Loucy (cell line): ENCODE measurements around the gene ARX.

Source experiments
- H2AFZ ChIP-seq: fragments of 200-600 bp; sonication (generic); 2 replicates; pipeline ENCODE4 v1.6.0; 2016; ENCODE audit warnings: antibody characterized with exemption, mild to moderate bottlenecking, low read length, moderate library complexity
- H3F3A ChIP-seq: fragments of 200-600 bp; 2 replicates; pipeline ENCODE4 v1.6.0; 2016; ENCODE audit warnings: antibody characterized with exemption, low read depth, mild to moderate bottlenecking
- H3K27me3 ChIP-seq: fragments of 200-600 bp; sonication (generic); 2 replicates; pipeline ENCODE4 v1.6.1; 2014; ENCODE audit warnings: low read length, mild to moderate bottlenecking; ENCODE audit not compliant: insufficient read depth, poor library complexity, severe bottlenecking
- H3K36me3 ChIP-seq: fragments of 200-600 bp; sonication (generic); 2 replicates; pipeline ENCODE4 v1.6.1; 2016; ENCODE audit warnings: low read length; ENCODE audit not compliant: insufficient read depth
- H3K4me1 ChIP-seq: fragments of 200-600 bp; sonication (generic); 2 replicates; pipeline ENCODE4 v1.5.1; 2014; ENCODE audit warnings: low read length, mild to moderate bottlenecking; ENCODE audit not compliant: insufficient read depth, poor library complexity, severe bottlenecking
- H3K4me2 ChIP-seq: fragments of 200-600 bp; sonication (generic); 2 replicates; pipeline ENCODE4 v1.6.0; 2014; ENCODE audit warnings: antibody characterized with exemption, low read length, low read depth, mild to moderate bottlenecking; ENCODE audit not compliant: poor library complexity, severe bottlenecking
- H3K4me3 ChIP-seq: fragments of 200-600 bp; sonication (generic); 2 replicates; pipeline ENCODE4 v1.5.1; 2014; ENCODE audit warnings: low read length, mild to moderate bottlenecking, mixed read lengths; ENCODE audit not compliant: poor library complexity, severe bottlenecking
- H3K79me2 ChIP-seq: fragments of 200-600 bp; sonication (generic); 2 replicates; pipeline ENCODE4 v1.6.1; 2014; ENCODE audit warnings: low read length; ENCODE audit not compliant: insufficient read depth
- H3K9ac ChIP-seq: fragments of 200-600 bp; sonication (generic); 2 replicates; pipeline ENCODE4 v1.6.0; 2014; ENCODE audit warnings: mild to moderate bottlenecking, low read depth, low read length, moderate library complexity; ENCODE audit not compliant: poor library complexity, severe bottlenecking
- H3K9me2 ChIP-seq: fragments of 200-600 bp; sonication (generic); replicated peaks from 2 replicates; pipeline ENCODE4 v1.6.1; 2016; ENCODE audit warnings: low read depth, low read length, mixed read lengths
- H3K9me3 ChIP-seq: fragments of 200-600 bp; sonication (generic); 2 replicates; pipeline ENCODE4 v1.6.1; 2014; ENCODE audit warnings: mild to moderate bottlenecking, antibody characterized with exemption, low read length, low read depth; ENCODE audit not compliant: insufficient read depth
- H4K20me1 ChIP-seq: fragments of 200-600 bp; sonication (generic); 2 replicates; pipeline ENCODE4 v1.6.0; 2014; ENCODE audit warnings: antibody characterized with exemption, low read length, mild to moderate bottlenecking; ENCODE audit not compliant: insufficient read depth, poor library complexity, severe bottlenecking
- EZH2phosphoT487 ChIP-seq: fragments of 200-600 bp; IDR thresholded peaks from 2 replicates; pipeline ENCODE4 v1.6.1; 2018; ENCODE audit warnings: antibody characterized with exemption, mild to moderate bottlenecking, moderate library complexity, borderline replicate concordance
- TF ChIP-seq, protein P1 (sequence below): fragments of 200-600 bp; sonication (generic); conservative IDR thresholded peaks from 2 replicates; pipeline ENCODE4 v1.5.1; 2014; ENCODE audit warnings: mild to moderate bottlenecking, antibody characterized with exemption, low read length

The ARX gene

DNA sequence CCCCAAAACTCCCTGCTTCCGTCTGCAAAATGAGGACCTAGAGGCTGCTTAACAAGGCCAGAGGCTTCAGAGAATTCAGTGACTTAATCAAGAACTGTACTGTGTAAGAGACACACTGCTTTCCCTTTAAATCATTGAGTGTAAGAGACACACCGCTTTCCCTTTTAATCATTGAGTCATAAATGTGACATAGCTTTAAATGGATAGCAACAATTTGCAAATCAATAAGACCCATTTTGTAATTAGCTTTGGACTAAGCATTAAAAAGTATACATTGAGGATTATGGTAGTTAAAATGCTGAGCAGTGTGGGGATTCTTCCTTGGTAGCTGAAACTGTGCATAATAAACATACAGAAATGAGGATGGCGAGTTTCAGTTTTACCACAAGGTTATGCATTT is 31.8 kb downstream of the ARX start:
- Histone ChIP-seq H3K9ac (no peak overlapping the region), H3K4me1 (no peaks in the 10 kb centered on the region), H3K4me3 (no peak overlapping the region), H3K79me2 (no peaks in the 10 kb centered on the region), H3K9me3 (no peaks in the 10 kb centered on the region), H3K36me3 (peaks cover 4% of the 10 kb centered on the region; the same call in 1 of the 2 replicates), H3K4me2 (no peak overlapping the region), H3K9me2 (no peaks in the 10 kb centered on the region), H3K27me3 (no peaks in the 10 kb centered on the region), H2AFZ (no peak overlapping the region), H4K20me1 (no peaks in the 10 kb centered on the region), H3F3A (no peaks in the 10 kb centered on the region)
- no peak for TF ChIP-seq EZH2phosphoT487
- TF ChIP-seq, protein P1, sequence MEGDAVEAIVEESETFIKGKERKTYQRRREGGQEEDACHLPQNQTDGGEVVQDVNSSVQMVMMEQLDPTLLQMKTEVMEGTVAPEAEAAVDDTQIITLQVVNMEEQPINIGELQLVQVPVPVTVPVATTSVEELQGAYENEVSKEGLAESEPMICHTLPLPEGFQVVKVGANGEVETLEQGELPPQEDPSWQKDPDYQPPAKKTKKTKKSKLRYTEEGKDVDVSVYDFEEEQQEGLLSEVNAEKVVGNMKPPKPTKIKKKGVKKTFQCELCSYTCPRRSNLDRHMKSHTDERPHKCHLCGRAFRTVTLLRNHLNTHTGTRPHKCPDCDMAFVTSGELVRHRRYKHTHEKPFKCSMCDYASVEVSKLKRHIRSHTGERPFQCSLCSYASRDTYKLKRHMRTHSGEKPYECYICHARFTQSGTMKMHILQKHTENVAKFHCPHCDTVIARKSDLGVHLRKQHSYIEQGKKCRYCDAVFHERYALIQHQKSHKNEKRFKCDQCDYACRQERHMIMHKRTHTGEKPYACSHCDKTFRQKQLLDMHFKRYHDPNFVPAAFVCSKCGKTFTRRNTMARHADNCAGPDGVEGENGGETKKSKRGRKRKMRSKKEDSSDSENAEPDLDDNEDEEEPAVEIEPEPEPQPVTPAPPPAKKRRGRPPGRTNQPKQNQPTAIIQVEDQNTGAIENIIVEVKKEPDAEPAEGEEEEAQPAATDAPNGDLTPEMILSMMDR: no peak

DNA sequence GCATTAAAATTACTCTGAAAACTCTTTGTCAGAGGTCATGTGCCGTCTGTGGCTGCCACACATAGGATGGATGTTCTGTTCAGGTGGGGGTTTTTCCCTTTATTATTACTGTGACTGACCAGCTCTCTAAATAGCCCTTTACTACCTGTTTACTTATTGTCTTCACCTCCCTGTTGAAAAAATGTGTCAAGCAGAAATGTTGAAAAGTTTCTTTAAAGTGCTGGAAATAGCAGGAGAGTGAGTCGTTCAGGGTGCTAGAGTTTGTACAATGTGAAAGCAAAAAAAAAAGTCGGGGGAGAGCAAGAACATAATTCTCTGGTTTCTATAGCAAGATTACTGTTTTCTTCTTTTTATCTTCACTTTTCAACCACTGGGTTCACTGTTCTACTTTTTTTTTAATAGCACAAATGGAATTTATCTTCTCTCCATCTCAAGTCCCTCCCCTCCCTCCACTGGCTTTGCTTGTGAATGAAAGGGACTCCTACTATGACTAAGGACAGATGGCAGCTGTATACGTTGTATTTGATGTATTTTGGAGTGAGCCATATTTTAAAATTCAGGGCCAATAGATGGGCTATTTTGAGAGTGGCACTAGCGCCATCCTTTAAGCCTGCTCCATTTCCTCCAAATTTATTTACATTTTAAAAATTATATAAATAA is 33.3 kb downstream of the ARX start:
- Histone ChIP-seq H4K20me1 (no peaks in the 10 kb centered on the region), H3K4me3 (no peak overlapping the region), H3K9me2 (no peaks in the 10 kb centered on the region), H3K27me3 (no peaks in the 10 kb centered on the region), H3F3A (no peaks in the 10 kb centered on the region), H3K36me3 (no peaks in the 10 kb centered on the region; the same call in 1 of the 2 replicates), H3K9me3 (no peaks in the 10 kb centered on the region), H3K4me2 (no peak overlapping the region), H2AFZ (no peak overlapping the region), H3K79me2 (no peaks in the 10 kb centered on the region), H3K4me1 (no peaks in the 10 kb centered on the region), H3K9ac (no peak overlapping the region)
- no peak for TF ChIP-seq EZH2phosphoT487
- TF ChIP-seq, protein P1: no peak

DNA sequence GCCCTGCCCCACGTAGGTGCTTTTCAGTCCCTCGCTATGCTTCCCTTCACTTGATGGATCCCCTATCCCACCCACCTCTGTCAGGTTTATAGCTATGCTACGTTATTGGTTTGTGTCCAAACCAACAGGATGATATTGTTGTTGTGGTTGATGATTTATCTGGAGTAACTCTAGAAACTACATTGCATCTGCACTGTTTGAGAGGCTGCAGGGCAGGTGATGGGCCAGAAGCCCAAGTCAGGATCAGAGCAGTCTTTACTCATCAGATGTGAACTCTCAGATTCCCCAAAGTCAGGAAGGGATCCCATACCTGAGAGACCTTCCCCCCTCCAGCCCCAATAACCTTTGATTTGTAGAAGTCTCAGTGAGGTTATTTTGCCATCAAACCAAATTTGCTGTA is 34.7 kb downstream of the ARX start:
- Histone ChIP-seq H3K9me3 (no peaks in the 10 kb centered on the region), H3K4me2 (no peak overlapping the region), H3K4me1 (no peaks in the 10 kb centered on the region), H3K36me3 (no peaks in the 10 kb centered on the region), H4K20me1 (no peaks in the 10 kb centered on the region), H3K9me2 (no peaks in the 10 kb centered on the region), H3K79me2 (no peaks in the 10 kb centered on the region), H3K9ac (no peak overlapping the region), H3K27me3 (no peaks in the 10 kb centered on the region), H2AFZ (no peak overlapping the region), H3K4me3 (no peak overlapping the region), H3F3A (no peaks in the 10 kb centered on the region)
- TF ChIP-seq, protein P1: no peak
- TF ChIP-seq EZH2phosphoT487: no peak
